BLaER1 treated with 17β-estradiol and CSF1 and Interleukin-3, amounts not matched to agents 10 nM and 100 nM (cell line): ENCODE results near the gene SAMSN1.

Experiments
- H3K27ac ChIP-seq, 11 experiments: shearing (Covaris generic); formaldehyde crosslinking; 2 replicates each; pipeline ENCODE4 v1.8.1; 2022
- H3K27me3 ChIP-seq, 11 experiments: shearing (Covaris generic); formaldehyde crosslinking; 2 replicates each; pipeline ENCODE4 v1.8.1; 2022
- H3K36me3 ChIP-seq, 11 experiments: shearing (Covaris generic); formaldehyde crosslinking; 2 replicates each; pipeline ENCODE4 v1.8.1; 2022
- H3K4me1 ChIP-seq, 10 experiments: shearing (Covaris generic); formaldehyde crosslinking; 2 replicates each; pipeline ENCODE4 v1.8.1; 2022
- H3K4me2 ChIP-seq, 11 experiments: shearing (Covaris generic); formaldehyde crosslinking; 2 replicates each; pipeline ENCODE4 v1.8.1; 2022
- H3K4me3 ChIP-seq, 10 experiments: shearing (Covaris generic); formaldehyde crosslinking; 2 replicates each; pipeline ENCODE4 v1.8.1; 2022
- H3K9ac ChIP-seq, 11 experiments: shearing (Covaris generic); formaldehyde crosslinking; 2 replicates each; pipeline ENCODE4 v1.8.1; 2022
- H3K9me3 ChIP-seq, 11 experiments: shearing (Covaris generic); formaldehyde crosslinking; replicated peaks in 1 of 11; 2 replicates each; pipeline ENCODE4 v1.8.1; 2022
- H4K20me1 ChIP-seq, 11 experiments: shearing (Covaris generic); formaldehyde crosslinking; 2 replicates each; pipeline ENCODE4 v1.8.1; 2022
- Cebpa-rat ChIP-seq, 11 experiments: shearing (Covaris generic); IDR thresholded peaks; 2 replicates each; pipeline ENCODE4 v1.8.1; 2022

The SAMSN1 gene

GRCh38 chr21:14545906-14546480 lies at the start of gene SAMSN1:
Gene SAMSN1 (minus strand): TSS chr21:14546315. CDS start chr21:14546261, 54 bp downstream.
- Histone ChIP-seq H3K27ac (peak within 1 kb of the TSS in 3 of 11 experiments; percentile 44 to 82 (median 80); a peak in 6 of 22 replicates), H3K9me3 (peaks cover 0 to 4% (median 0%) of the 10 kb centered on the region in 11 experiments; a peak in 1 of 22 replicates), H3K4me2 (peak within 1 kb of the TSS in 3 of 11 experiments; percentile 11 to 67 (median 45); a peak in 5 of 22 replicates), H3K4me1 (peaks cover 0 to 65% (median 5%) of the 10 kb centered on the region in 10 experiments; a peak in 8 of 20 replicates), H3K36me3 (peaks cover 0 to 17% (median 0%) of the 10 kb centered on the region in 11 experiments; a peak in 3 of 22 replicates), H3K27me3 (no peaks in the 10 kb centered on the region), H3K4me3 (peak within 1 kb of the TSS in 3 of 10 experiments; percentile 56 to 74 (median 69); a peak in 6 of 20 replicates), H4K20me1 (peaks cover 0 to 24% (median 0%) of the 10 kb centered on the region in 11 experiments; a peak in 2 of 22 replicates), H3K9ac (peak within 1 kb of the TSS in 3 of 11 experiments; percentile 54 to 90 (median 78); a peak in 6 of 22 replicates)
- TF ChIP-seq Cebpa-rat (IDR thresholded peaks at IDR 0.05) = no peak

GRCh38 chr21:14595449-14595848 lies 49.3 kb upstream of the SAMSN1 start:
- H3K4me2 ChIP-seq = no peak overlapping the region
- H4K20me1 ChIP-seq = no peaks in the 10 kb centered on the region
- no peak overlapping the region for H3K9ac ChIP-seq
- H3K4me1 ChIP-seq = peaks cover 0 to 39% (median 0%) of the 10 kb centered on the region in 10 experiments; a peak in 6 of 20 replicates
- H3K9me3 ChIP-seq = peaks cover 0 to 12% (median 0%) of the 10 kb centered on the region in 11 experiments; a peak in 2 of 22 replicates
- H3K27me3 ChIP-seq = no peaks in the 10 kb centered on the region
- no peak overlapping the region for H3K27ac ChIP-seq
- H3K36me3 ChIP-seq = no peaks in the 10 kb centered on the region
- H3K4me3 ChIP-seq = no peak overlapping the region
- no peak for TF ChIP-seq Cebpa-rat (IDR thresholded peaks at IDR 0.05)

GRCh38 chr21:14594967-14595366 lies 48.9 kb upstream of the SAMSN1 start:
- Histone ChIP-seq H3K36me3 (no peaks in the 10 kb centered on the region), H3K4me2 (no peak overlapping the region), H4K20me1 (no peaks in the 10 kb centered on the region), H3K27ac (no peak overlapping the region), H3K9me3 (peaks cover 0 to 12% (median 0%) of the 10 kb centered on the region in 11 experiments; a peak in 2 of 22 replicates), H3K4me1 (peaks cover 0 to 44% (median 0%) of the 10 kb centered on the region in 10 experiments; a peak in 6 of 20 replicates), H3K27me3 (no peaks in the 10 kb centered on the region), H3K4me3 (no peak overlapping the region), H3K9ac (no peak overlapping the region)
- no peak for TF ChIP-seq Cebpa-rat (IDR thresholded peaks at IDR 0.05)

- Histone ChIP-seq H3K4me3 (no peak overlapping the region), H3K4me1 (peaks cover 0 to 52% (median 0%) of the 10 kb centered on the region in 10 experiments; a peak in 6 of 20 replicates), H3K9me3 (peaks cover 0 to 12% (median 0%) of the 10 kb centered on the region in 11 experiments; a peak in 2 of 22 replicates), H4K20me1 (no peaks in the 10 kb centered on the region), H3K27ac (peak overlapping the region in 2 of 11 experiments; percentile 85 to 87; a peak in 3 of 22 replicates), H3K27me3 (no peaks in the 10 kb centered on the region), H3K36me3 (no peaks in the 10 kb centered on the region), H3K4me2 (peak overlapping the region in 2 of 11 experiments; percentile 74 to 76; a peak in 3 of 22 replicates), H3K9ac (no peak overlapping the region; a peak in 1 of 22 replicates)
- TF ChIP-seq Cebpa-rat (IDR thresholded peaks at IDR 0.05) = no peak
These were observed 47.1 kb upstream of the SAMSN1 start for GRCh38 chr21:14593230-14593629.

GRCh38 chr21:14592296-14593000 lies 46.3 kb upstream of the SAMSN1 start:
- H3K9ac ChIP-seq = peak overlapping the region in 1 of 11 experiments; percentile 21; a peak in 1 of 22 replicates
- no peaks in the 10 kb centered on the region for H3K36me3 ChIP-seq
- TF ChIP-seq Cebpa-rat (IDR thresholded peaks at IDR 0.05) = no peak
- peak overlapping the region in 3 of 11 experiments; percentile 18 to 76 (median 74); a peak in 4 of 22 replicates for H3K4me2 ChIP-seq
- peaks cover 0 to 12% (median 0%) of the 10 kb centered on the region in 11 experiments; a peak in 2 of 22 replicates for H3K9me3 ChIP-seq
- peaks cover 0 to 52% (median 0%) of the 10 kb centered on the region in 10 experiments; a peak in 6 of 20 replicates for H3K4me1 ChIP-seq
- H4K20me1 ChIP-seq = no peaks in the 10 kb centered on the region
- H3K4me3 ChIP-seq = no peak overlapping the region
- H3K27me3 ChIP-seq = no peaks in the 10 kb centered on the region
- H3K27ac ChIP-seq = peak overlapping the region in 4 of 11 experiments; percentile 30 to 87 (median 74); a peak in 7 of 22 replicates

GRCh38 chr21:14591882-14592281 lies 45.8 kb upstream of the SAMSN1 start:
- Histone ChIP-seq H3K4me3 (no peak overlapping the region), H3K36me3 (no peaks in the 10 kb centered on the region), H3K4me2 (peak overlapping the region in 4 of 11 experiments; percentile 13 to 76 (median 46); a peak in 6 of 22 replicates), H3K4me1 (peaks cover 0 to 52% (median 0%) of the 10 kb centered on the region in 10 experiments; a peak in 6 of 20 replicates), H3K27ac (peak overlapping the region in 4 of 11 experiments; percentile 50 to 87 (median 74); a peak in 8 of 22 replicates), H3K9ac (peak overlapping the region in 3 of 11 experiments; percentile 8 to 75 (median 63); a peak in 4 of 22 replicates), H4K20me1 (no peaks in the 10 kb centered on the region), H3K27me3 (no peaks in the 10 kb centered on the region), H3K9me3 (peaks cover 0 to 12% (median 0%) of the 10 kb centered on the region in 11 experiments; a peak in 2 of 22 replicates)
- peak in 3 of 11 experiments; percentile 46 to 62 (median 49); a peak in 3 of 22 replicates for TF ChIP-seq Cebpa-rat (IDR thresholded peaks at IDR 0.05)

GRCh38 chr21:14591377-14591776 lies 45.3 kb upstream of the SAMSN1 start:
- peak overlapping the region in 3 of 11 experiments; percentile 13 to 76 (median 74); a peak in 5 of 22 replicates for H3K4me2 ChIP-seq
- H4K20me1 ChIP-seq = no peaks in the 10 kb centered on the region
- no peaks in the 10 kb centered on the region for H3K27me3 ChIP-seq
- no peaks in the 10 kb centered on the region for H3K36me3 ChIP-seq
- H3K9ac ChIP-seq = peak overlapping the region in 3 of 11 experiments; percentile 8 to 75 (median 63); a peak in 5 of 22 replicates
- TF ChIP-seq Cebpa-rat (IDR thresholded peaks at IDR 0.05) = no peak
- H3K27ac ChIP-seq = peak overlapping the region in 4 of 11 experiments; percentile 50 to 87 (median 74); a peak in 8 of 22 replicates
- peaks cover 0 to 52% (median 0%) of the 10 kb centered on the region in 10 experiments; a peak in 6 of 20 replicates for H3K4me1 ChIP-seq
- no peak overlapping the region for H3K4me3 ChIP-seq
- peaks cover 0 to 8% (median 0%) of the 10 kb centered on the region in 11 experiments; a peak in 2 of 22 replicates for H3K9me3 ChIP-seq

GRCh38 chr21:14589855-14590563 lies 43.9 kb upstream of the SAMSN1 start:
- H4K20me1 ChIP-seq = no peaks in the 10 kb centered on the region
- no peaks in the 10 kb centered on the region for H3K36me3 ChIP-seq
- peak overlapping the region in 2 of 11 experiments; percentile 2 to 87; a peak in 2 of 22 replicates for H3K27ac ChIP-seq
- H3K27me3 ChIP-seq = no peaks in the 10 kb centered on the region
- TF ChIP-seq Cebpa-rat (IDR thresholded peaks at IDR 0.05) = no peak
- no peak overlapping the region for H3K4me3 ChIP-seq
- H3K9me3 ChIP-seq = peaks cover 0 to 4% (median 0%) of the 10 kb centered on the region in 11 experiments; a peak in 2 of 22 replicates
- H3K9ac ChIP-seq = no peak overlapping the region
- H3K4me1 ChIP-seq = peaks cover 0 to 54% (median 0%) of the 10 kb centered on the region in 10 experiments; a peak in 6 of 20 replicates
- peak overlapping the region in 2 of 11 experiments; percentile 33 to 66; a peak in 4 of 22 replicates for H3K4me2 ChIP-seq
